Erythroblast (primary cell): ENCODE results near the gene CTXN1.

Experiments used
- GATA1 ChIP-seq: IDR thresholded peaks from 2 replicates; pipeline ENCODE4 v1.6.1; 2011; ENCODE audit warnings: low read depth, mild to moderate bottlenecking, control low read depth, low read length, moderate library complexity
- POLR2A ChIP-seq: IDR thresholded peaks from 2 replicates; pipeline ENCODE4 v1.6.1; 2011; ENCODE audit warnings: mild to moderate bottlenecking, low read length

DNA sequence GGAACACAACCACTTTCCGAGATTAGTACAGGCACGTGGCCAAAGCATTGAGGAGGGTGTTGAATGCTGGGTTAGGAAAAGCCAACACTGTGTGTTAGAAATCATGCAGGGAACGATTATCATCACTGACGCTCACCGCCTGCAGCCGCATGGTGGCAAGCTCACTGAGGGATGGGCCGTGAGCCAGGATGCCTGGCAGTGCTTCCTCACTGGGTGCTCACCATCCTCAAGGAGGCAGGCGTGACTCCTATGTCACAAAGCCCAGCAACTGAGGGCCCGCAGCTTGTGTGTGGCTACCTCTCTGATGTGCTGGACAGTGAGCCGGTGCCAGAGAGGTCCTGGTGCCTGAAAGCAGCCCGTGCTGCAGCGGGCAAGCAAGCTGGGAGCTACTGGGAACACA is 47.9 kb upstream of the CTXN1 start:
- TF ChIP-seq POLR2A, result no peak
- TF ChIP-seq GATA1, result no peak
